Measurements from ENCODE around the gene DPP9.

DPP9 gene

DNA sequence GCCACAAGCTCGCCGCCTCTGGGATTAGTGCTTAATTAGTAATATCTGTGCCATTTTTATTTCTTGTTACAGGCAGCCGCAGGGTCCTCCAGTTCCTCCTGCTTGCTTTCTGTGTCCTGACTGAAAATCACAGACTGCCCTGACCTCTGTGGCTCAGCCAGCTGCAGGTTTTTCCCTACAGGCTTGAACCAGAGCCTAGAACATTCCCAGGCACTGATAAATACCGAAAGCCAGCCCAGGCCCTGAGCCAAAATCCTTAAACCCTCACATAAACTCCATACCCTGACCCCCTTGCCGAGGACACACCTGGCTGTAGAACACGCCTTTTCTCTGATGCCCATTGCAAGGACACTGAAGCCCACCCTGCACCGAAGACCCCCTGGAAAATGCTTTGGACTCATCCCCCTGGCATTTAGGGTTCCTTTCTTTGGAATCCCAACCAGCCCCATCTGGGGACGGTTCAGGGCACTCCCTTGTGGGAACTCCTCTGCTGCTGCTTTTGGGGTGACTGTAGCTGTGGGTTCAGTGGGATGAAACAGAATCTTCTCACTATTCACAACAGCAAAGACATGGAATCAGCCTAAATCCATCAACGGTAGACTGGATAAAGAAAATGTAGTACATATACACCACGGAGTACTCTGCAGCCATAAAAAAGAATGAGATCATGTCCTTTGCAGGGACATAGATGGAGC, 15.5 kb downstream of the DPP9 start:
- DNase-seq (ENCODE audit: low read depth), result no peak

DNA sequence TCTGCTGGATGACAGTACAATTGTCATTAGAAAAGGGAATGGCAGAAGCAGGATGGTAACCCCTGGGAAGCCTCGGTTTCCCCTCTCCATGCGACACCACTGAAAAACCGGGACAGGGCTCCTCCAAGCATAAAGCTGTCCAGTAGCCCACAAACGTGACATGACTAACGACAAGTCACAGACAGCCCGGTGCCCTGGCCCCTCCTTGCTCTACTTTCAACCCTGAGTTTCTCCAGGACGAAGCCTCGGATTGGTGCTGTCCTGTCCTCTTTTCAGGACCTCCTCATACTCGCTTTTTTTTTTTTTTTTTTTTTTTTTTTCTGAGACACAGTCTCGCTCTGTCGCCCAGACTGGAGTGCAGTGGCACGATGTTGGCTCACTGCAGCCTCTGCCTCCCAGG, 16.3 kb downstream of the DPP9 start:
- no peak for DNase-seq (ENCODE audit: low read depth)

DNA sequence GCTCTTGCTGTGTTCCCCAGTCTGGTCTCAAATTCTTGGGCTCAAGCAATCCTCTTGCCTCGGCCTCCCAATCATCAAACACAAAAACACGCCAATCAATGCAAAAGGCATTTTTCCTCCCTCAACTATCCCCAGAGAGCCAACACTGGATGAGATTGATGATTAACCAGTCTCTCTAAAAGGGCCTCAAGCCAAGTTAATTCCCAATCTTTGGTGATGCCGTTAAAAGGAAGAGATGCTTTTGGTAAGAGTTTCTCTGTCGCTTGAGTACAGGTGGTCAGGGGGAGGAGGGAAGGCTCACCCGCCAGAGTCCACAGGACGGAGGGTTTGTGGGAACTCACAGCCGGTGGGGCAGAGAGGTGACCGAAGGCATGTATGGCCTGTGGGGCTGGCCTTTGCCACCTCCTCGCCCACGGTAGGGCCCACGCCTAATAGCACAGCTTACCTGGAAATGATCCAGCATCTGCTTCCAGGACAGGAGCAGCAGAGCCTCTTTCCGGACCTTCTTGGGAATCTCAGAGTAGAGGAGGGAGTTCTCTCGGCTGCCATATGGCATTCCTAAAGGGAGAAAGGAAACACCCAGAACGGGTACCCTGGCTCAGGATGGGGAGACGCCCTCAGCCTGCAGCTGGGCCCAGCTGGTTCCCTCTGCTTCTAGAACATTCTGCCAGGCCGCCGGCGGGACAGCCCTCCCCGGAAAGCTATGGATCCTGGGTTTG, 18.1 kb downstream of the DPP9 start:
- no peak for DNase-seq (ENCODE audit: low read depth)

DNA sequence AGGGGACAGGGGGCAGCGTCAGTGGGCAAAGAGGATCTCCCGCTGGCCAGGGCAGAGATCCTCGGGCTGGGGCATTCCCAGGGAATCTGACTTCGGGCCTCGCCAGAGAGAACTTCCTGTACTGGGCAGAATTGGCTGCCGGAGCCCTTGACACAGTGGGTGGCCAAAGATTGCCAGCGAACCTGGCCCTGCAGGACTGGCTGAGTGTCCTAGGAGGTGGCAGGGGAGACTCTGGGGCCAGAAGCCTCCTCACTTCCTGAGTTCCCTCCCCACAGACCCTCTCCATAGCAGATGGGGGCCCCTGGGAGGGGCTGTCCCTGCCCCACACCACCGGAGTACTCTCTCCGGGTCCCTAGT, 19.3 kb downstream of the DPP9 start:
- DNase-seq (ENCODE audit: low read depth), result no peak

DNA sequence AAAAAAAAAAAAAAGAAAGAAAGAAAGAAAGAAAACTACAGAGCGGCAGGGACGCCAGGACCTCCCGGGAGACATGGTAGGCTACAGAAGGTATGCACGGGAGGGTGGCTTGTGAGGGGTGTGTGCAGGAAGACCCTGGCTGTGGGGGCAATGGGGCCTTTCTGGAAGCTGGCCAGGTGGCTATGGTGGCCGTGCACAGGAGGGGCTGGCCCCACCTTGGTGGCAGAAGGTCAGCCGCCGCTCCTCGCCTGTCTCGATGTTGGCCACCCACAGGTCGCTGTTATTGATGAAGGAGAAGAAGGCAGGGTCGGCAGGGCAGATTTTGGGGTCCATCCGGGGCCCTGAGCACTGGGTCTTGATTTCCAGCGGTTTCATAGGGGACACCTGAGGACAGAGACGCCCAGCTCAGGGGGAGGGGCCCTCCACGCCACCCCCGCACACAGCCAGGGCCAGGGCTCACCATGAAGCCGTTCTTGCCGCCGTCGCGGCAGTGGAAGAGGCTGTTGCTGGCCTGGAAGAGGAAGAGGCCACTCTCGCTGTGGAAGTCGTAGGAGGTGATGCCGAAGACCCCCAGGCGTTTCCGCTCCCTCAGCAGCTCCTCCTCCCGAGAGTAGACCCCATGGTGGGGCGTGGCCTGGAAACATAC, 19.8 kb downstream of the DPP9 start:
- DNase-seq (ENCODE audit: low read depth), result no peak

DNA sequence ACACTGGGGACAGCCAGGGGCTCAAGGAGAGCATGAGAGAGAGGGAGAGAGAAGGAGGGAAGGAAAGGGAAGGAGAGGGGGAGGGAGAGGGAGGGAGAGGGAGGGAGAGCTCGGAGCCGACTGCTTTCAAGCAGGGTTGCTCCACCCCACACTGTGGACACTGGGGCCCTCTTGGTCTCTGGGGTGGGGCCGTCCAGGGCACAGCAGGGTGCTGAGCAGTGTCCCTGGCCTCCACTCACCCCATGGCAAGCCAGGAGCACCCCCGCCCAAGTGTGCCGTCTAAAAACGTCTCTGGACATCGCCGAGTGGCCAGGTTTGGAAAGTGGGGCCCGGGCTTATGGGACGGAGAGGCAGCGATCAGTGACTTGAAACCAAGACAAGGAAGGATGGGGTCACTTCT, 20.9 kb downstream of the DPP9 start:
- DNase-seq (ENCODE audit: low read depth), result no peak

DNA sequence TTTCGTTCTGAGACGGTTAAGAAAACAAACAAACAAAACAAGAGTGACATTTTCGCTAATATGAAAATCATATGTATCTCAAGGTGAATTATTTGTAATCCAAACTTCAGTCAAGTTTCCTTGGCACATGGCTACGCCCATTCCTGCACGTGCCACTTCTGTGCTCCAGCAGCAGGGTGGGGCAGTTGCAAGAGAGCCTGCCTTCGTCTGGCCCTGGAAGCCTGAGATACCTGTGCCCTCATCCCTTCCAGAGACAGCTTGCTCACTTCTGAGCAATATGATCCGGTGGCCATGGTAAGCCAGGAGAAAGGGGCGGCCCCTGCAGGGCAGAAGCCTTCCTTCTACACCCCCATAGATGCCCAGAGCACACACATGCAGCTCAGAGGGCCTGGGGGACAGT, 22.1 kb downstream of the DPP9 start:
- DNase-seq (ENCODE audit: low read depth), result no peak

DNA sequence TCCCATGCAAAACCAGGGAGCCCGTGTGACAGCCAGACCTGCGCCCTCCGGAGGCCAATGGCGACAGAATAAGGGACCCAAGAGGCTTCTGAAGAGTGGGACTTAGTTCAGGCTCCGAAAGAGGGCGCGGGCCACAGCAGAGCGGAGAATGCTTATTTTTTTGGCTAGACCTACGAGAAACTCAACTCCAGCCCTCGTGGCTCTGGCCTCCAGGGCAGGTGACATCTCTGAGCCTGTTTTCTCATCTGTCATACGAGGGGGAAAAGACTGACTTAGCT, 23.0 kb downstream of the DPP9 start:
- no peak for DNase-seq (ENCODE audit: low read depth)

DNA sequence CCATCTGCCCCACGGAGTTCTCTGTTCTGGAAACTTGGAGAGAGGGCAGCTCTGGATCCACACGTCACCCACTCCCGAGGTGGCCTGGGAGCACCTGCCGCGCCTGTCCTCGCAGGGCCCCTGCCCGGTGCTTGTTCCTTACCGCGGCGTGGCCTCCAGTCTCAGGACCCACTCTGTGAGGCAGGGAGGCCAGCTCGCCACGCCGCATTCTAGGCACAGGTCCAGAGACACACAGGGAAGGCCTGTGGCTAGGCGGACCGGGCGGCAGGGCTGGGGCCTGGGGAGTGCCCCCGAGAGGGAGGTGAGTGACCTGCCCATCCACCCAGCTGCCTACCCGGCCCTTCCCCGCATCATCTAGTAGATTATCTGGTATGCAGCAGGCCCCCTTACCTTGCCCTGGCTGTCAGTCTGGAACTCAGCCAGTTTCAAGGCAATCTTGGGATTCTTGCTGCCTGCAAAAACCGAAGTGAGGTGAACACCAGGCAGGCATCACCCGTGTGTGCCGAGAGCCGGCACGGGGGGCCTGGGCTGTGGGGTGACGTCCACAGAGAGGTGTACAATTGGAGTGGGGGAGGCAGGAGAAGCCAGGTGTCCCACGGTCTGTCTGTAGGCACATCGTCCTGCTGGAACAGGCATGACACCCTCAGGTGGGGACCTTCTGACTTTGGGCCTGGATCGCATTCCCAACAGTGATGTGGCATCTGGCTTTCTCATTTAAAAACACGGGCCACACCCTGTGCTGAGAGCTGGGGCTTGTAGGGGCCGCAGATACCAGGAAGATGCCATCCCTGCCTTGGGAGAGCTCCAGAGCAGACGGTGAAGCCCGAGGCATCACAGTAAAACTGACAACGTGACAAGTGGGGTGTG, 23.6 kb downstream of the DPP9 start:
- DNase-seq (ENCODE audit: low read depth), result no peak

DNA sequence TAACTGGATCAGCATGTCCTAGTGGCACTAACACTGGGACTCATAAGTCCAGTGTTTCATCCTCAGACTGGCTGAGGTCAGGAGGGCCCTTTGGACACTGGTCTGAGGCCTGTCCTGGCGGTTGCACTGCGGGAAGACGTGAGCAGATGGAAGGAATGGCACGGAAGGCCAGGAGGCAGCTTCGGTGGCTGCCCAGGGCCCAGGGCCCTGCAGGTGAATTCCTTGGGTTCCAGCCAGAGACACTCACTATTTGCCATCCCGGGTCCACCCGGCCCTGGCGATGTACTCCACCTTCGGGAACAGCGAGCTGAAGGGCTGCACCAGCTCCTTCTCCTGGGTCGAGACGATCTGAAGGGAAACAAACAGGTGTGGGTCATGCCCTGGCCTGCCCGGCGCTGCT, 26.3 kb downstream of the DPP9 start:
- DNase-seq (ENCODE audit: low read depth), result no peak

DNA sequence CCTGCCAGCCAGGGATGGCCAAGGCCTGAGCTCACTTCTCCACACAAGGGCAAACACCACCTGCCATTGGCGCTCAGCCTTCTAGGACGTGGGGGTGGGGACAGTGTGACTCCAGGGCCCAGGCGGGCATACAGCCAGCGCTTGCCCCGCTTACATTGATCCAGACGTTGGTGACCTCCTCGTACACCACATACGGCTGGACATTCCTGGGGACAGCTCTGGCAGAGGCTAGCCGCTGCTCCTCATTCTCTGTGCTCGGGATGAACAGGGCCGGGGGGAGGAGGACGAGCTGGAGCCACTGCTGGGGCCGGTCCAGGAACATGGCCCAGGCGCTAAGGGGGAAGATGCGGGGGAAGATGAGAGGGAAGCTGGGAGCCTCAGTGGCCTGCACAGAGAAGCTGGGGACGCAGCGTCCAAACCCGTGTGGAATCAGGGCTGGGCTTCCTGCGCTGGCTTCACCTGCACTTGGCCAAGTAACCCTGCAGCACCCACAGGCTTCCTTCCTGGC, 28.4 kb downstream of the DPP9 start:
- no peak for DNase-seq (ENCODE audit: low read depth)

DNA sequence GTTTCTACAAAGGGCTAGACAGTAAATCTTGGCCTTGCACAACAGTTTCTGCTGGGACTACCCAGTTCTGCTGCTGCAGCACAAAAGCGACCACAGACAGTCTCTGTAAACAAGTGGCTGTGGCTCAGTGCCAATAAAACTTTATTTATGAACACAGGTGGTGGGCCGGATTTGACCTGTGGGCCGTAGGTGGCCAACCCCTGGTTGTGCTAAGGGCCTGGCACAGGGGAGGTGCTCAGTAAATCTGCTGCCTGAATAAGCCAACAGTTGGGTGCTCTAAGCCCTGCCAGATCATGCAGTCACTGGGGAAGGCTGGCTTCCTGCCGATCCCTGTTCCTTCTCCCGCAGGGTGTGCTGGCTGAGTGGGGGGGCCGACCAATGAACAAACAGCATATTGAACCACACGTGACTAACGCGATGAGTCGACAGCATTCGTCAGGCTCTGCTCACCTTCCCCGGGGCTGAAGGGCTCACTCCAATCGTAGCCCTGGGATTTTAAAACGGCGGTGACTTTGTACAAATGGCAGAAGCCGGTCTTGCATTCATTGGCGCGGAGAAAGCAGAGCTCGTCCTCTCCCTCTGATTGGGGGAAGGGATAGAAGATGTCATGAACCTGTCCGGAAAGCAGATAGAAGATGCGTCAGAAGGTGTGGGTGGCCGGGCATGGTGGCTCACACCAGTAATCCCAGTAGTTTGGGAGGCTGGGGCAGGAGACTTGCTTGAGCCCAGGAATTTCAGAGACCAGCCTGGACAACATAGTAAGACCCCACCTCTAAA, 29.2 kb downstream of the DPP9 start:
- DNase-seq (ENCODE audit: low read depth), result no peak

DNA sequence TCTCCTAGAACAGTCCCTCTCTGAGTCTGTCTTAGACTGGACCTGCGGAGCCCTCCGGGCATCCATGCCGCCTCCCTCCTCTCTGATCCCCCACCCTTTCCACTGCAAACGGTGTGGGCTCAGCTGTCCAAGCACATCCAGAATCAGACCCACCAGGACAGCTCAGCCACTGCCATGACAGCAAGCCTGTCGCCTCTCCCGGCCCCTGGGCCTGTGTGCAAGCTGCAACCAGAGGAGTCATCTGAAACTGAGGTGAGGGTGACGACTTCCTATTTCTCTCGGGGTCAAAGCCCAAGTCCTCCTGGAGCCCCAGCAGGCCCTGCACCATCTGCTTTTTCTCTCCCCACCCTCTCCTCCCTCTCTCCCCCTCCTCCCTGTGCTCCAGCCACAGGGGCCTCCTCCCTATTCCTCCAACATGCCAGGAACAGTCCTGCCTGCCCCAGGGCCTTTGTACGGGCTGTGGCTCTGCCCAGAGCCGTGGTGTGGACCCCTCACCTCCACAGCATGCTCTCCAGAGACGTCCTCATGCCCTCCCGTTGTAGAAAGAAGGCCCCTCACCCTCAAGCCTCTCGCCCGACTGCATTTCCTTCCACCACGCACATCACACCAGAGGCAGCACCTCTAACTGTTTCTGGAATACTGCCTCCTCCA, 30.0 kb downstream of the DPP9 start:
- DNase-seq (ENCODE audit: low read depth), result no peak

DNA sequence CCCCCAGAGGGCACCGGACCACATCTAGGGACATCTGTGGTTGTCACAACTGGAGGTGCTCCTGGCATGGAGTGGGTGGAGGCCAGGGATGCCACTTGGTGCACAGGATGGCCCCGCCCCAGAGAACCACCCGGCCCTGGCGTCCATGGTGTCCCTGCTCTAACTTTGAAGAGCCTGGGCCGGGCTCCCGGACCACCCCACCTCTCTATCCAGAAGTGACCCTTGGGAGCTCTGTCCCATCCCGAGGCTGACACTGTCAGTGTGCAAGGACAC, 30.6 kb downstream of the DPP9 start:
- no peak for DNase-seq (ENCODE audit: low read depth)

DNA sequence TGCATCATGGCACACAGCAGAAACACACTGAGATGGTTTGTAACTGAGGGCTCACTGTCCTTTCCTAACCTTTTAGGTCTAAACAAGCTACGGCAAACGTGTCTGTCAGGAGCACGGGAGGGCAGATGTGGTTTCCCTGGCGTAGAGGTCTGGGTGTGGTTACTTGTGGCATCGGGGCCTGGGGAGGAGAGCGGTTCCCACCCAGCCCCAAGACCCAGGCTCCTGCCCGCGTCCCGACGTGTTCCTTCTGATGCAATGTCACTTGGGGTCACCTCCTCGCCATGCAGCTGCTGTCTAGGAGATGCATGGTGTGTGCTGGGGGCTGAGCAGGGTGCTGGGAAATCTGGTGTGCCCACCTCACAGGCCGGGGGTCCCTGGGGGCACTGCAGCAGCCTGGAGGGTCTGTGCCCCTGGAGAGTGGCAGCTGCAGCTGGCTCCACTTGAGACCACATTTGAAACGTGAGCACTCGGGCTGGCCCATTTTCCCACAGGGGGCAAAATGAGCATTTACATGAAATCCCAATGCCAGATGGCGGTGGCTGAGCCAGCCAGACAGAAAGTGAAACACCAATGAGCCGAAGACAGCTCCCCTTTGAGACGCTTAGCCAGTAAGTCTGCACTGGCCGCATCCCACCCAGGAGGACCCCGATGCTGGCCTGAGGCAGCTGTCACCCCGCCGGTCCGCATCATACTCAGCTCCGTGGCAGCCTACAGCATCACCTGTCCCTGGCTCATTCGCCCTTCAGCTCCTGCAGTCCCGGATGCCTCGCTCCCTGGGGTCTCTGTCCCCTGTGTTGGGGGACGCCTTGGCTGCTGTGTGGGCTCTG, 31.2 kb downstream of the DPP9 start:
- no peak for DNase-seq (ENCODE audit: low read depth)

DNA sequence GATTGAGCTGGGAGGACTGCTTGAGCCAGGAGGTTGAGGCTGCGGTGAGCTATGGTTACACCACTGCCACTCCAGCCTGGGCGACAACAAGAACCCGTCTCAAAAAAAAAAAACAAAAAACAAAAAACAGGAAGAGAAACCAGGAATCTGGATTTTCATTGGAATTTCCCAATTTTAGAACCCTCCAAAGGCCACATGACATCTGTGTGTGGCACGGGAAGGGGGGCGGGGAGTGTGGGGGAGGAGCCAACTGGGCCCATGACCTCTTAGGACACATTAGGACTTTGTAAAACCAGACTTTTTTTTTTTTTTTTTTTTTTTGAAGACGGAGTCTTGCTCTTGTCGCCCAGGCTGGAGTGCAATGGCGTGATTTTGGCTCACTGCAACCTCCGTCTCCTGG, 32.3 kb downstream of the DPP9 start:
- no peak for DNase-seq (ENCODE audit: low read depth)

DNA sequence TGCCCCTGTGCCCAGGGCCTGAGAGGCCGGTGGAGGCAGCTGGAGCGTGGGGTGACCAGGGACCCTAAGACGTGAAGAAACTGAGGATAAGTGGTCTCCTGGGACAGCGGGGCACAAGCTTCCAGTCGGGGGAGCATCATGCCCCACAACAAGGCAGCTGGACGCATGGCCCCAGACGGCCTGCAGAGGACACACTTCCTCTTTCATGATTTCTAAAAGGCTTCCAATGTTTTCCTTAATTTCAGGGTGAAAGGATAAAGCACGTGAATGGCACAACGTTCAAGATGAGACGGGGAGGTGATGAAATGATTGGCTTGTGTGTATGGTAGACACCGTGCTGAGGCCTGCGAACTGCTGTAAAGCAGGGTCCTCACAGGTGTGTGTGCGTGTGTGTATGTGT, 33.3 kb downstream of the DPP9 start:
- no peak for DNase-seq (ENCODE audit: low read depth)

DNA sequence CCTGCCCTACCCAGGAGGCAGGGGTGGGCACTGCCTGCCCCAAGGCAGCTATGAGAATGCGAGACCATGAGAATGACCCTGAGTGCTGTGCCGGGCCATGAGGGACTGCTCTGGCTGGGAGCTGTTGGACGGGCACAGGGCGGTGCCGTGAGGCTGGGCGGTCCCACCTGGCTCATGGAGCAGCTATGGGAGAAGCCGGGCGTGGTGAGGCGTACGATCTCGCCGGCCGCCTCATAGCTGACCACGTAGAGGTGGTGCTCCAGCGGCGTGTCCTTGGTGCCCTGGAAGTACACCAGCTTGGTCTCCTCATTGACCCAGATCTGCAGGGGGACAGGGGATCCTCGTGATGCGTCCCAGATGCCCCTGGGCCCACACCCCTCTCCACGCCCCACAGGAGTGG, 34.2 kb downstream of the DPP9 start:
- DNase-seq (ENCODE audit: low read depth), result no peak

DNA sequence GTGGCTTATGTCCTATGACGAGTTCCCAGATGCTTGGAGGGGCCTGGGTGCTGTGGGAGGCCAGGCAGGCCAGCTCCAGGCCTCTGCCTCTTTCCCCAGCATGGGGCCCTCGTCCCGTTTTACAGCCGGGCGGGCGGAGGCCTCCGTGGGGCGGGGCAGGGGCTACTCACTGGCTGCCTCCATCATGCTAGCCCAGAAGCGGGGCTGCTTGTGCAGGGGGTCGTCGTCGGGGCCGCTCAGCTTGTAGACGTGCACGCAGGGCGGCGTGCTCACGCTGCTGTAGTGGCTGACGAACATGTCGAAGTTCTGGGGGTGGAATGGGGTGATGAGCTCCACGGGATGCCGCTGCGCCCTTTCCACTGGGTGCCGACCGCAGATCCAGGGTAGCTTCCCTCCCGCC, 35.1 kb downstream of the DPP9 start:
- DNase-seq (ENCODE audit: low read depth), result no peak

DNA sequence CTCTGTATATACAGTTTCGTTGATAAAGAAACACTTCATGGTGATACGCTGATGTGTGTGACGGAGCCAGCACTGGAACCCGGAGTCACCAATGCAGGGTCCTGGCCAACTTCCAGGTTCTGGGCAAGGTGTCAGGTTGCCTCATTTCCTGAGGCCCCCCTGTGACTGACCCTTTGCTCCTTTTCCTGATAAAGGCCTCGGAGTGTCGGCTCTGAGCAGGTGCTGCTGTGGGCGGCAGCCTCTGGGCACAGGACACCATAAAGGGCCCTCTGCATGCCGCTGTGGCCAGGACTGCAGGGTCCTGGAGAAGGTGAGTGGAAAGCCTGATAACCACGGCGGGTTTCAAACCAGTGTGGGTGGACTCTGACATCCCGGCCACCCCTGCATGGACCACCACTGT, 36.2 kb downstream of the DPP9 start:
- no peak for DNase-seq (ENCODE audit: low read depth)

DNA sequence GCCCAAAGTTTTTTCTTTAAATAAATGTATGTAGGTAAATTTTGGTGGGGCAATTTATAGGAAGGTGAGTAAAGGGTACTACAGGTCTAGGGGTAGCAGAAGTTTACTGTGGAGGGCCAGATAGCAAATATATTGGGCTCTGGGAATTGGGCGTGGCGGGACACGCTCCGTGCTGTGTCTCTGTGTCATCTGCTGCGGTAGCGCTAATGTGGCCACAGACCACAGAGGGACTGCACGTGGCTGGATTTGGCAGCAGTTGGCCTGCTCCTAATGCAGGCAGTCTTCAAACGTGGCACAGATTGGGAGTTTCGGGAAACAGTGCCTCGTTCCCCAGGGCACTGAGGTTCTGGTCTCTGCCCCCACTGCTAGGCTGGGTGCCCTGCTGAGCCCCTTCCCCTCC, 36.9 kb downstream of the DPP9 start:
- DNase-seq (ENCODE audit: low read depth), result no peak

All from stimulated activated CD8-positive, alpha-beta memory T cell treated with anti-CD3 and anti-CD28 coated beads, Interleukin-4, amount 100 ng/mL, for 24 hours (primary cell).